CD4-positive, alpha-beta T cell treated with Interleukin-1 beta for 1 hour (primary cell): ENCODE data around the gene CHRNA9.
"Not testable (repeated sequence)": the region's sequence is repeated elsewhere in the genome, so short reads cannot be mapped to it uniquely, and the experiment has no call there.

Source experiments
- DNase-seq, 2 donors: peaks; one replicate each; pipeline ENCODE4 v3.0.0-alpha.2; 2020 to 2022

CHRNA9 gene

DNA sequence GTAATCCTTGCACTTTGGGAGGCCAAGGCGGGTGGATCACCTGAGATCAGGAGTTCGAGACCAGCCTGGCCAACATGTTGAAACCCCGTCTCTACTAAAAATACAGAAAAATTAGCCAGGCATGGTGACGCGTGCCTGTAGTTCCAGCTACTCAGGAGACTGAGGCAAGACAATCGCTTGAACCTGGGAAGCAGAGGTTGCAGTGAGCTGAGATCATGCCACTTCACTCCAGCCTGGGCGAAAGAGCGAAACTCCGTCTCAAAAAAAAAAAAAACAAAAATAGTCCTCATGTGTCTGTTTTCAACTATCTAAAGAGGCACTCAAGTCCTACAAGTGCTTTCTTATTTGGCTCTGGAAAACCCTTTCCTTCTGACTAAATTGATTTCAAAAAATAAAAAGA lies 57.1 kb downstream of the CHRNA9 start:
- not testable (repeated sequence) for DNase-seq

DNA sequence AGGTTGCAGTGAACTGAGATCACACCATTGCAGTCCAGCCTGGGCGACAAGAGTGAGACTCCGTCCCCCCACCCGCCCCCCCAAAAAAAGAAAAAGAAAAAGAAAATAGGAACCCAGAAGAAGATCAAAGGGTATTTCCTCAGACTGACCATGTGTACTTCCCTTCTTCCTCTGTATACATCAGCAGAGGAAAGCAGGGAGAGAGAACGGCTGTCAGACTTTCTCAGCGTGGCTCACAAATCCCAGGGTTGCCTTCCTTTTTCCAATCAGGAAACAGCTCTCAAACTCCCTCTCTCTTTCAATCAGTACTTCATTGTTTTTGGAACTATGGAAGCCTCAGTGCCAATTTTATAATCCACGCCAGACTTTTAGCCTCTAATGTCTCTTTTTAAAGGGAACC lies 59.1 kb downstream of the CHRNA9 start:
- DNase-seq, result no peak

DNA sequence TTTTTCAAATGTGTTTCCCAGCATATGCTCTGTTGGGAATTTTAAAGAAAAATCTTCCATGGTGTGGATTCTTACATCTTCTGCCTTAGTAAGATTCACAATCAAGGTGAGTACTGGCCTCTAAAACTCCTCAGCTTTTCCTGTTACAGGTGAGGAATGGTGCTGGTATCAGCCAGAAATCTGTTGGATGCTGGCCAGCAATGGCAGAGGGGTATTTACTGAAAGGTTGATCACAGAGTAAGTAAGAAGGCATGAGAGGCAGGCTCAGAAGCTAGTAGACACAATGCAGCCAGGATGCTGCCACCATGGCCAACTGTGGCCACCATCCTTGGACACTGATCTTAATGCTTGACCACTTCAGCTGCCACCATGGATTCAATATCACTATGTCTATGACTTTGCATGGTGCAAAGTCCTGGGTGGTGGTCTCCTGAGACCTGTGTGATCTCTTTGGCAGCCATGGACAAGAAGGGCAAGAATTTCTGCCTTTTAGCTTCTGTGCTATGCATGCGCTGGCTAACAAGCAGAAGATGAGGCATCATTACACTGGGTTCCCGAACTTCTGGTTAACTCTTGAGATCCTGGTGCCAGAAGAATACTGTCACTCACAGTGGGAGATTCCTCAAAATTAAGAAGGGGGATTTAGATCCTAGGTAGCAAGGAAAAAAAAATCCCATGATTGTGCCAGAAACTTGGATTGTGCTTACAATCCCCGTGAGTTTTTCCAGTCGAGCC lies 60.2 kb downstream of the CHRNA9 start:
- no peak for DNase-seq

DNA sequence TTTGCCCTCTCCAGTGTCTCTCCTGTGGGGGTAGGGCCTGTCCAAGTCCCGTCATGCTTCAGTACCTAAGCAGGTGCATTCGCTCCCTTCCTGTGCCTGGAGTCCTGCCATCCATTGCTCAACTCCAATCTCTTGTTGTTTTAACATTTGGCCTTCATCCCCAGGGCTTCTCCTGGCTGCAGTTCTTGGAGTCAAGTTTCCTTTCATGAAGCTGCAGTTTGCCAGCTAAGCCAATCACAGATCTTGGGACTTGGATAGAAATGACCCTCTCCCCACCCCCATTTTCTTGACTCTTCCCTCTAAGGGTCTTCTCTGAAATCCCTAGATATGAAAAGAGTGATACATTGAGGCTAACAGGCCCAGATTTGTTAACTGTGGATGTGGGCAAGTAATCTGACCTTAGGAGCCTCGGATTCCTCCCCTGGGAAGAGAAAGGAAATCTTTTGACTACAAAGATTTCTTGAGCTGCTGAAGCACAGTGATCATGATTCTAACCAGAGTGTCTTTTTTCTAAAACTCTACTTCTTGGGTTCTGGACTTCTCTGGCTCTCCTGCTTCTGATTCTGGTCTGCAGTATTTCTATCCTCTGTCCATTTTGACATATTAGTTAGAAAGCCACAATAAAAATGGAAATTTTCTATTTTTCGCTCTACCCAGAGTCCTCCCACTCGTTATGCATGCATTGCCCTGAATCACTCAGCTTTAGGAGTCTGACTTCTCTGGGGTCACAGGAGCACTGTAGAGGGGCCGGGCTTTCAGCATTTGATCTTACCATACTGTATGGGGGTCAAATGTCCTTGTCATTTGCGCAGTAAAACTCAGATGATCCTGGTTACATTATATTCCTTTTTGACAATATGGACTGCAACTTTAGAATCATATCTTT lies 61.0 kb downstream of the CHRNA9 start:
- DNase-seq, result no peak

DNA sequence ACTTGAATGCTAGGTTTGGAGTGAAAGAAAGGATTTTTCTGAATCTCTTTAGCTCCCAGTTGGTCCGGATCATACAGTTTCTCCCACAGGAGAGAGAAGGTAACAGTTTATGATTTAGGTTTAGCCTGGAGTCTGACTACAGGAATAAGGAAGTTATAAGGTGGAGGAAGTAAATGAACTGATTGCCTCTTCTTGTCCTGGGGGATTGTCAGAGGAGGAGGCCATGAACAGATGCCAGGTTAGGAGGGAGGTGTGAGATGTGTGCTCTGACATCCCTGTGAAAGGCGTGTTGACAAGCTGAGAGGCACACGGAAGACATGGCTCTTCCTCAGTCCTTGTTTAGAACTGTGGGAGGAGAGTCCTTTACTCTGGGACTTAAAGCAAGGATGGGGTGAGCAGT lies 64.4 kb downstream of the CHRNA9 start:
- DNase-seq, result no peak

DNA sequence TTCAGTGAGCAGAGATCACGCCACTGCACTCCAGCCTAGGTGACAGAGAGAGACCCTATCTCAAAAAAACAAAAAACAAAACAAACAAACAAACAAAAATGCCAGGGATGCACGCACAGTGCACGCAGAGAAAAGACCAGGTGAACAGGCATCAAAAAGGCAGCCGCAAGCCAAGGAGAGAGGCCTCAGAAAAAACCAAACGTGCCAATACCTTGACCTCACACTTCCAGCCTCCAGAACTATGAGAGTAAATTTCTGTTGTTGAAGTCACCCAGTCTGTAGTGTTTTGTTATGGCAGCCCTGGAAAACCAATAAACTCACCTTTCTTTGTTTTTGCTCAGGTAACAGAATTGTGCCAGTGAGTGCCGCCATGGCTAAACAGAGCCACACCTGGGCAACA lies 66.0 kb downstream of the CHRNA9 start:
- no peak for DNase-seq

DNA sequence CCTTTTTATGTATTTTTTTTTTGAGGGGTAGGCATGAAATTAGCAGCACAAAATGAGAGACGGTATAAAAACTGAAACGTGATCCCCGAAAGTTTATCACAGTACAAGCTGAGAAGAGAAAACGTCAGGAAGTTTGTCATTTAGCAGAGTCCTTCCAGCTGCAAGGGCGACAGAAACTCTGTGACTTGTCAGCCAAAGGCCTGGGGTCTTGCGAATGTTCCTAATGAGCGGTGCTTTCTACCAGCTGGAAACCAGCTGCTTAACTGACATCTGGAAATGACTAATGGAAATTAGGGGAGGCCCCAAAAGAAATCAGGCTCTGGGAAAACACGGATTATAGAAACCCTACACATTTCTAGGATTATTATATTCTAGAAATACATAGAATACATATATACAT lies 66.5 kb downstream of the CHRNA9 start:
- DNase-seq, result no peak

DNA sequence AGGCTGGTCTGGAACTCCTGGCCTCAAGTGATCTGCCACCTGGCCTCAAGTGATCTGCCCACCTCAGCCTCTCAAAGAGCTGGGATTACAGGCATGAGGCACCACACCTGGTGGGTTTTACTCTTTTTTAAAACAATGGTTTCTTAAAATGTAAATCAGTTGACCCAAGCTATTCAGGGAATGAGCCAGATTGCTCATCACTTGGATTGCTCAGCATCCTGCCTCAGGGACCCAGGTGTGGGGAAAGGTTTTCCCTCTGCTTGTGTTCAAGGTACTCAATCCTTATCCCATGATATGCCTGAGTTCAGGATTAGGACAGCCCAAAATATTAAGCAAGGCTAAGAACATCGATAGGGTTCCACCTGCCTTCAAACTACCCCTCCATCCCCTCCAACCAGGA lies 67.4 kb downstream of the CHRNA9 start:
- DNase-seq, result no peak

DNA sequence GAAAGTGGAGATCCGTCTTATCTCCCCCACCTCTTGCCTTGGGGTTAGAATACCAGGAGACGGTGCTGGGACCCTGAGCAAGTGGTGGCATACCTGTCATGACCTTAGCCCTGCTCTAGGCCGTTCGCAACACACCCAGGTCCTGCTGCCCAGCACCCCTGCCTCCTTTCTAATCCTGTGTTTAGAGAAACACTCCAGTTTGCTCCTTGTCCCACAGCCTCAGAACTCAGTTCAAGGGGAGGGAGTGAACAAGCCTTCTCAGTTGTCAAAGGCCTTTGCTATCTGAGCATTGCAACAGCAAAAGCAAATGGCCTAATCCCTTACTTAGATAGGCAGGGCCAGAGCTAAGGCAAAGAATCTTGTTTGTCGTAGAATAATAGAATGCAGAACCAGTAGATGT lies 67.9 kb downstream of the CHRNA9 start:
- no peak for DNase-seq
